CMK (cell line): ENCODE measurements around the gene PEDS1.
A peak's percentile ranks its signal among the peaks of the same experiment; 100 is the strongest.
"Not testable (repeated sequence)": the region's sequence is repeated elsewhere in the genome, so short reads cannot be mapped to it uniquely, and the experiment has no call there.

Experiments used
- DNase-seq: peaks from one replicate; pipeline ENCODE4 v3.0.0-alpha.2; 2010; ENCODE audit warnings: low read depth

The PEDS1 gene

DNA sequence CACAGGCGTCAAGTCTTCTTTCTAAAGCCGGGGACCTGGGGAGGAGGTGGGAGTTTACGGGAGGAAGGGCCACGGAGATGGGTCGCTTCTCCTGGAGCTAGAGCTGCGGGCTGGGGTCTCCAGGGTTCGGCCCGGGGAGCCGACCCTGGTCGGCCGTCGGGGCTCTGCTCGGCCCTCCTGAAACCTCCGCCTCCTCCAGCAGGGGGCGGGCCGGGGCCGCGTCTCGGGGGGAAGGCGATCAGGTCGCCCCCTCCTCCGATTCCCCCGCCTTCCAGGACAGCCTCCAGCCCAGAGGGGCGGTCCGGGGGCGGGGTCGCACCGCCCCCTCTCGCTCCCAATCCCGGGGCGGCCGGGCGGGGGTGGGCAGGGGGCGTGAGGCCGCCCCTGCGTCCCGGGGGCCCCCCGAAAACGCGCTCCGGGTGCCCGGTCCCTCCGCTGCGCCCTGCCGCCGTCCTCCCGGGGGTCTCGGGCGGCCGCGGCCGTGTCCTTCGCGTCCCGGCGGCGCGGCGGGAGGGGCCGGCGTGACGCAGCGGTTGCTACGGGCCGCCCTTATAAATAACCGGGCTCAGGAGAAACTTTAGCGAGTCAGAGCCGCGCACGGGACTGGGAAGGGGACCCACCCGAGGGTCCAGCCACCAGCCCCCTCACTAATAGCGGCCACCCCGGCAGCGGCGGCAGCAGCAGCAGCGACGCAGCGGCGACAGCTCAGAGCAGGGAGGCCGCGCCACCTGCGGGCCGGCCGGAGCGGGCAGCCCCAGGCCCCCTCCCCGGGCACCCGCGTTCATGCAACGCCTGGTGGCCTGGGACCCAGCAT lies 36.9 kb upstream of the PEDS1 start, which contains the start of gene CEBPB:
Gene CEBPB (plus strand): TSS at position 580 of the 814 bp plus-strand sequence. CDS start 204 bp downstream, at position 784.
- no peak for DNase-seq

DNA sequence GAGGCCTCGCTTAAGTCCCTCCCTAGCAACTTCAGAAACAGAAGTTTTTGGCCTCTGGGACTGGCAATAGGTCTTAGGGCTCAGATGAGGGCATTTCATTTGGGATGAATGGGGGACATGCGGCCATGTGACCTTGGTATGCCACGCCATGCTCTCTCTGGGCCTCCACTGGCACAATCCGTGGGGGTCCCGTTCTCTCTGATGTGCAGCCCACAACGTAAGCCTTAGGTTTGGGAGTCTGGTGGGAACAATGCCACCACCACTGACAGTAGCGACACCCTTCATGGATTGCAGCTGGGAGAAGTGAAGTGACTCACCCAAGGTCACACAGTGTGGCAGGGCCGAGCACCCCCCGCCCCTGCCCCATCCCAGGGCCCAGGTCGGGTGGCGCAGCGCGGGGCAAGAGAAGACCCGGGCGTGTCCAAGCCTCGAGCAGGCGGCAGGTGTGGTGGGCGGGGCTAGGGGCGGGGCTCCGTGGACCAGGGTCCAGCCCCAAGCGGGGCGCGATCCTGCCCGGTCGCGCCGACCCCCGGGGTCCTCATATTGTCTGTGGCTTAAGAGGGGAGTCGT lies 36.2 kb upstream of the PEDS1 start:
- no peak for DNase-seq

DNA sequence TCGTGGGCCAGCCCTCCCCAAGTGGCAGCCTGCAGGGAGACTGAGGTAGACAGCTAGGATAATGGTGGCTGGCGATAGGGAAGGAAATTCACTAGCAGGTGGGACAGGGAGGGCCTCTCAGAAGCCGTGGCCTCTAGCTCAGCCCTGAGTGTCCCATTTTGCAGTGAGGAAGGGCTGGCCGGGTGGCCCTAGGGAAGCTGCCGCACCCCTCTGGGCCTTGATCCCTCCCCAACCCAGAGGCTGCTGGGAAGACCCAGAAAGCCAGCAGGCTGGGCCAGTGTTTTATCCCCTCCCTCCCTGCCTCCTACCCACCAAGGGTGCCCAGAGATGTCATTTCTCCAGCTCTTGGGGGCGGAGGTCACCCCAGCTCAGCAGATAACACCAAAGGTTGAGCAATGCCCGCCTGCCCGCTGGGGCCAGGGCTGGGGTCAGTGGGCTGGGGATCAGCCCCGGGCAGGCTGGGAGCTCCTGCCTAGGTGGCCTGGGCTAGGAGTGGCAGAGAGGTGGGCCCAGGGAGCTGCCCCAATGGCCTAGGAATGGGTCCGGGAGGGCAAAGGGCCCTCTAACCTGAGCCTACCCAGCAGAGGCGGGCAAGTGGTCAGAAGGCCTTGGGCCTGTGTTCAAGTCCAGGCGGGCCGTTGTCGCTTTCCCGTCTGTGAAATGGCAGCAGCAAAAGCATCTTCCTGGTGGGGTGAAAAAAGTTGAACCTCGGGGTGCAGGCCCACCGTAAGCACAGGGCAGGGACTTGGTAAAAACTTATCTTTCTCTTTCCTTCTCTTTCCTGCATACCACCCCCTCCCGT lies 35.6 kb upstream of the PEDS1 start:
- no peak for DNase-seq

DNA sequence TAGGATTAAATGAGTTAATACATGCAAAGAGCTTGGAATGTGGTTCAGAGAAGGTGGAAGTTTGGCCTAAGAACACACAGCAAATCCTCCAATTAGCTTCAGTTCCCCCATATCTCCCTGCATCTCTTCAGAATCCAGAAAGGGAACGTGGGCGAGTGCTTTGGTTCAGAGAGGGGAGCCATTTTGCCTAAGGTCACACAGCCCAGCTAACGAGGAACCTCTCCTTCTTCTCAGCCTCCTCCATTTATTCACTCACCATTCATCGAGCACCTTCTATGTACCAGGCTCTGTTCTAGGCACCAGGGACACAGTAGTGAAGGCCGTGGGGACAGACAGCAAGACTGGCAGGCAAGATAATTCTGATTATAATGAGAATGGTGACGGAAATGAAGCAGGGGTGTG lies 34.8 kb upstream of the PEDS1 start:
- DNase-seq = no peak

DNA sequence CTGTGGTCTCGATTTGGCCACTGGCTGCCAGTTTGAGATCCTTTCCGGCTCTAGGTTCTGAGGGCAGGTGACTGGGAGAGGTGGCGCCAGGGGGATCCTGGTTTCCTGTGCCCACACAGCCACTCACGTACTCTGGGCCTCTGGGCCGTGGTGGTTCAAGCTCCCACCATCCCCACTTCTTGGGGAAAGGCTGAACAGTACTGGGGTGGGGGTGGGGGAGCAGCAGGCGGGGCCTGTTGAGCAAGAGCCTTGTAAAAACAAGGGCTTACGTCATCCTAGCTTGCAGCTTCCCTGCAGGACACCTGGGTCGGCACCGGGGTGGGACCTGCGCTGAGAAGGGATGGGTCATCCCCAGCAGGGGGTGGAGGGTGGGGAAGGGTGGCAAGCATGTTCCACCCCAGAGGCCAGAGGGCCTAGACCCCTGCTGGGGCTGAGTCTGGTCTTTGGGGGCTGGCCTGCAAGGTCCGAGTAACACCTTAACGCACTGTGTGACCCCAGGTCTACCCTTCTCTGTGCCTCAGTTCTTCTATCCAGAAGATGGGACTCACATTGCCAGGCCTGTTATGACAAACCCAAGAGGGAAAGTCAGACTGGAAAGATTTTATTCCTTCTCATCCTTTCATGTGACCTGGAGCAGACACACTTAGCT lies 34.0 kb upstream of the PEDS1 start:
- DNase-seq = no peak

DNA sequence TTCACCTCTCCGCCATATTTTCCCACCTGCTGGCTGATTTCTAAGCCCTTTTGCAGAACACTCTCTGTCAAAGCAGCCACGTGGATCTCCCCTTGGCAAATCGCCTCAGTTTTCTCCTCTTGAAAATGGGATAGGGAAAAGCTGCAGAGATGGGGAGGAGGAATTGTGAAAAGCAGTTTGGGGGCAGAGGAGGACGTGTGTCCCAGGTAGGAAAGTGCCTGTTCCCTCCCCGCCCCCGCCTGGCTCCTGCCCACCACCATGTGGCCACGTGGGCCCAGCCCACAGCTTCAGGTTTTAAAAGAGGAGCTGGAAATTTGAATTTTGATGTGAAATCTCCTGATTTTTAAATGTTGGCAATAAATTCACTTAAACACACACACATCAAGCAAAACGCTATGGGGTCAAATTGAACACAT lies 33.5 kb upstream of the PEDS1 start:
- no peak for DNase-seq

DNA sequence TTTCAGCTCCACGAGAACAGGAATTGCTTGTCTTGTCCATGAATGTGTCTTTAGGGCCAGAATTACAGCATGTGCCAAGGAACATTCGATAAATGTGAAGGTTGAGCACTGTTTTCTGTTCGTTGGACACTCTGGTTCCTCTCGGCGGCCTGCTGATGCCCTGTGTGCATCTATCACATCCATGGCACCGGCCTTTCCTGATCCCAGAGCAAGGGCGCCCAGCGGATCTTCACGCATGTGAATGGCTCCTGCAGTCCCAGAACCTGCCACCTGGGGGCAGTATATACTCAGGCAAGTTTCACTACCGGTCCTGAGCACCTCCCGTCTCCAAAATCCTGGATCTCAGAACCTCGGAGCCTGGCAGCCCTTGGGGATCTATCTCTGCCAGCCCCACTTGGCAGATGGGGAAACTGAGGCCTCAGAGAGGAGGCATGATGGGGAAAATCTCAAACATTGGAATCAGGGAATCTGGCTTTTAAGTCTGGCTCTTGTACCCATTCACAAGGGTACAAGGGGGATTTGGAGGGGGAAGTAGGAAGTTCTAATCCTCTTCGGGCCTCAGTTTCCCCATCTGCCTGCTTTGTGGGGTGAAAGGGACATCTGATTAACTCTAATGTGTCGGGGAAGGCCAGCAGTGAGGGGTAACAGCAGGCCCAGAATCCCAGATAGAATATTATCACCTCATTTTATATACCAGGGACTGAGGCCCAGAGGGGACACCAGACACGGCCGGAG lies 32.8 kb upstream of the PEDS1 start:
- DNase-seq = peak; percentile 70

DNA sequence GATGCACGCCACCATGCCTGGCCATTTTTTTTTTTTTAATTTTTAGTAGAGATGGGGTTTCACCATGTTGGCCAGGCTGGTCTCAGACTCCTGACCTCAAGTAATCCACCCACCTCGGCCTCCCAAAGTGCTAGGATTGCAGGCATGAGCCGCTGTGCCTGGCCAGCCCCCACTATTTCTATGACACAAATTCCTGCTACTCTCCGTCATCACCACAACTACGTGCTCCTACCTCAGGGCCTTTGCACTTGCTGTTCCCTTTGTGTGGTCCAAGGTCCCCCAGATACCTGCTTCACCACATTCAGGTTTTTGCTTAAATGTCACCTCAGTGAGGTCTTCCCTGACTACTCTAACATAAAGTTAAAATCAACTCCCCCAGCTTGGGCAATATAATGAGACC lies 31.9 kb upstream of the PEDS1 start:
- DNase-seq = no peak

DNA sequence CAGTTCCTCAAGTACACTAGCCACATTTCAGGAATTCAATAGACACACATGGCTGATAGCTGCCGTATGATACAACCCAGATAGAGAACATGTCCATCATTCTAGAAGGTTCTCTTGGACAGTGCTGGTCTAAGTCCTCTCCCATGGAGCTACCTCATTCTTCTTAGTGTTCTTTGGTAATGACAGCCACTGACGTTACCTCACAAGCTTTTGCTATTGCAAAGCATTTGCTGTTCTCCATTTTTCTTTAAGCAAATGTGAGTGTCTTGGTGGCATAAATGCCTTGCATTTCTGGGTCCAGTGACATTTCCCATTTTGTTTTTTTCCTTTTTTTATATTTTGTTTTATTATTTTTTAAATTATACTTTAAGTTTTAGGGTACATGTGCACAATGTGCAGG lies 28.8 kb upstream of the PEDS1 start:
- DNase-seq = no peak

DNA sequence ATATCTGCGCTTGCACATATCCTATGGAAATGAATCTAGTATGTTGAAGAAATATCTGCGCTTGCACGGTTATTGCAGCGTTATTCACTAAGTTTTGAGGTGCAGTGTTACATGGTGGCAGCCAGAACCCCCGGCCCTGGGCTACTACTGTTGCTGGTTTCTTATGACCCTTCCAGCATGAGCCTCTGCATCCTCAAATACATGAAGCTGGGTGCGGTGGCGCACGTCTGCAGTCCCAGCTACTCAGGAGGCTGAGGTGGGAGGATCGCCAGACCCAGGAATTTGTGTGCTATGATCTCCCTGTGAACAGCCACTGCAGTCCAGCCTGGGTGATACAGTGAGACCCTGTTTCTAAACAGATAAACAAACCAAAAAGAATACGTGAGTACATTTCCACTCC lies 27.8 kb upstream of the PEDS1 start:
- DNase-seq = no peak

DNA sequence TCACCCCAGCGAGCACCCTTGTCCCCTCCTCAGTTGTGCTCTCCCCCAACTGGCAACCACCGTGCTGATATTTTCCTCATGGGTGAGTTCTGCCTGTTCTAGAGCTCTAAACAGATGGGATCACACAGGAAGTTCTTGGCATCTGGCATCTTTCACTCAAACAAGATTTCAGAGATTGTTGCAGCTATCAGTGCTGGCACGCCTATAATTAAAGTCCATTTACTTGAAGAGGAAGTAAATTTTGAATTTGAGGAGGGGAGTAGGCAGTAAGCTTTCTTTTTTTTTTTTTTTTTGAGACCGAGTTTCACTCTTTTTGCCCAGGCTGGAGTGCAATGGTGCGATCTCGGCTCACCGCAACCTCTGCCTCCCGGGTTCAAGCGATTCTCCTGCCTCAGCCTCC lies 25.1 kb upstream of the PEDS1 start:
- not testable (repeated sequence) for DNase-seq

DNA sequence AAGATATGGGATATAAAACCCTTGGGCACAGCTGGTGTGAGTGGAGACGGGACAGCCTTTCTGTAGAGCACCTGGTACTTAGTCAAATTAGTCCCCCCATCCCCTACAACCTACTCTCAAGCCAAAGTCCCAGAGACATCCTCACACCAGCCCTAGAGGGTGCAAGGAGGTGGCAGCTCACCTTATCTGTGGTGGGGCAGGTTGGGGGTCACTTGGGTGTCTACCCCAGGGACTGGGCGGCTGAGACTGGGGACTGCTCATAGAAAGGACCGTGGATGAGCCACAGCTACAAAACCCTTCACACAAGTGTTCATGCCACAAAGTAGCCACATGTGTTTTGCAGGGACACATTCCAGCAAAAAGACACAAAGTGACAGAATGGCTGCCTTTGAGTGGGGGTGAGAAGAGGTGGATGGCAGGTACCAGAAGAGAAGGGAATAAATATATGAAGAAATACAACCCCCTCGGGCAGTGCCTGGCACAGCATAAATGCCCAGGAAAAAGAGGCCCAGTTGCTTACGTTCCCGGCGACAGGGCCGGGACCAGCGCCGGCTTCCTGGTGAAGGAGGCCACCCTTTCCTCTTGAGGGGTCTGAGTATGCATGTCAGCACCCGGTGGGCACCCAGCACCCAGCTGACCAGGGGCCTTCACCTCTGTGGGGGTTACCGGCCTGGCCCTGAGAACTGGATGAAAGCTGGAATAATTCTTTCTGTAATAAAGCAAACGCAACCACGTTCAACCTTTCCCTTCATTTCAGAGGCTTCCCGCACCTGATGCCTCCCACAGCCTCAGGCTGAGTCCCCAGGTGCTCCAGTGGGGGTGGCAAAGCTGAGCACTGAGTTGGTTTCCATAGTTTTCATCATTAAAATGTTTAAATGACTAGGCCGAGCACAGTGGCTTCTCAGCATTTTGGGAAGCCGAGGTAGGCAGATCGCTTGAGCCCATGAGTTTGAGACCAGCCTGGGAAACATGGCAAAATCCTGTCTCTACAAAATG lies 22.7 kb upstream of the PEDS1 start:
- no peak for DNase-seq

DNA sequence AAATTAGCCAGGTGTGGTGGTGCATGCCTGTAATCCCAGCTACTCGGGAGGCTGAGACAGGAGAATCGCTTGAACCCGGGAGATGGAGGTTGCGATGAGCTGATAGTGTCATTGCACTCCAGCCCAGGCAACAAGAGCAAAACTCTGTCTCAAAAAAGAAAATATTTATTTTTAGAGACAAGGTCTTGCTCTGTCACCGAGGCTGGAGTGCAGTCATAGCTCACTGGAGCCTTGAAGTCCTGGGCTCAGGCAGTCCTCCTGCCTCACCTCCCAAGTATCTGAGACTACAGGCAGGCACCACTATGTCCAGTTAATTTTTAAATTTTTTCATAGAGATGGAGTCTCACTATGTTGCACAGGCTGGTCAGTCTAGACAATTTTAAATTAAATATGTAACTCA lies 20.9 kb upstream of the PEDS1 start:
- no peak for DNase-seq

DNA sequence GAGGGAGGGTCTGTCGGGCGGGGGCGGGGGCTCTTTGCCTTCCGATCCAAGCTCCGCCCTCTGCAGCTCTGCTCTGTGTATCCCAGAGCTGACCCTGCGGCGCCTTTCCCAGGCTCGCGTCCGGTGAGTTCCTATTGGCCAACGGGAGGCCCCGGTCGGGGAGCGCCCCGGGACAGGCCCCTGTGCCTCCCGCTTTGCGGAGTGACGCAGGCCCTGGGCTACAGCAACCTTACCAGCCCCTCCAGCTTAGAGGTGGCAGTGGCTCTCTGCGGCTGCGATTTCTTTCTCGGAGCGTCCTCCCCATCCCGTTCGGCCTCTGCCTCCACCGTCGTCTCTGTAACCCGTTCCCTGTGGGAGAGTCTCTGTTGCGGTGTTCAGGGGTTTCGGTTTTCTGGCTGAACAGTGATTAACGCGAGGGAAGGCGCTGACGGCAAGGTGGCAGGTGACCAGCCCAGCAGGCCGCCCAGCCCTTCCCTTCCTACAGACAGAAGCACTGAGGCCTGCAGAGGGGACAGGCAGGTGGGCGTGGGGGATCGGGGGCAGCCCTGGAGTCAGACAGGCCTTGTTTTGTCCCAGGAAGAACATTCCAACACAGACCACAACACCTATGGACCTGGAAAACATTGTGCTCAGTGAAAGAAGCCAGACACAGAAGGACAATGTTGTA lies 19.0 kb upstream of the PEDS1 start:
- DNase-seq = no peak

DNA sequence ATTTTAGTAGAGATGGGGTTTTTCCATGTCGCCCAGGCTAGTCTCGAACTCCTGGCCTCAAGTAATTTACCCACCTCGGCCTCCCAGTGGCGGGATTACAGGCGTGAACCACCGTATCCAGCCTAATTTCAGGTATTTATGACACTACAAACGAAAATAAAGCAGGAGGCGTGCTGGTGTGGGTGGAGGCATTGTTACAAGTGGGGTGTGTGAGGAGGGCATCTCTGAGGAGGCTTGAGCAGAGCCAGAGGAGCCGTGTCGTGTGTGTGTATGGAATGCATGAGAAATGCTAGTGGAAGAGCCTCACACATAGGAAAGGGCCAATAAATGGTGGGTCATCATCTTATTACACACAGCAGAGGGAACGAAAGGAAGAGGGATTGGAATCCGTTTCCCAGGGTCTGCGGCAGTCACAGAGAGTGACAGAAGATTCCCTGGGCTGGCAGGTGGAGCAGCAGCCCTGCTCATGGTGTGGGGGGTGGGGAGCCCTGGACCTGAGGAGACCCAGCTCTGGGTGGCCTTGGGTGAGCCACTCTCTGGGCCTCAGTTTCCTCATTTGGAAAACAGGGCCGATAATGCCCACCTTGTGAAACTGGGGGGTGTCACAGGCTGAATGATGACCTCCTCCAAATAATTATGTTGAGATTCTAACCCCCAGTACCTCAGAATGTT lies 17.2 kb upstream of the PEDS1 start:
- DNase-seq = no peak

DNA sequence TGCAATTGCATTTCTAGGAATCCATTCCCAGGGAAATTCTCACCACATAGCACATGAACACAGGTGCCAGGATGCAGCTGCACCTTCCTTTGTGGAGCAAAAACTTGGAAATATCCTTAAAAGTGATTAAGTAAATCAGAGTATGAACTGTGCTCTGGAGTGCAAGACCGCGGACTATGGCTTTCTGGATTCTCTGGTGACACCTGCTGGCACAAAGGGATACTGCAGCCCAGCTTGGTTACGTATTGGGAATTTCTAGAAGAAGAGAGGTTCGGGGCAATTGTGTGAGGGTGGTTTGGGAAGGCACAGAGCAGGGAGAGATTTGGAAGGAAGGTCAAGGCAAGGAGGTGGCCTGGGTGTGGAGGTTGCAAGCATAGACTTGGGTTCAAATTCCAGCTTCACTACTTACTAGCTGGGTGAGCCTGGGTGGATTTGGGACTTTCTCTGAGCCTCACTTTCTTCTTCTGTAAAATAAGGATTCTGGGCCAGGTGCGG lies 15.9 kb upstream of the PEDS1 start:
- DNase-seq = no peak

DNA sequence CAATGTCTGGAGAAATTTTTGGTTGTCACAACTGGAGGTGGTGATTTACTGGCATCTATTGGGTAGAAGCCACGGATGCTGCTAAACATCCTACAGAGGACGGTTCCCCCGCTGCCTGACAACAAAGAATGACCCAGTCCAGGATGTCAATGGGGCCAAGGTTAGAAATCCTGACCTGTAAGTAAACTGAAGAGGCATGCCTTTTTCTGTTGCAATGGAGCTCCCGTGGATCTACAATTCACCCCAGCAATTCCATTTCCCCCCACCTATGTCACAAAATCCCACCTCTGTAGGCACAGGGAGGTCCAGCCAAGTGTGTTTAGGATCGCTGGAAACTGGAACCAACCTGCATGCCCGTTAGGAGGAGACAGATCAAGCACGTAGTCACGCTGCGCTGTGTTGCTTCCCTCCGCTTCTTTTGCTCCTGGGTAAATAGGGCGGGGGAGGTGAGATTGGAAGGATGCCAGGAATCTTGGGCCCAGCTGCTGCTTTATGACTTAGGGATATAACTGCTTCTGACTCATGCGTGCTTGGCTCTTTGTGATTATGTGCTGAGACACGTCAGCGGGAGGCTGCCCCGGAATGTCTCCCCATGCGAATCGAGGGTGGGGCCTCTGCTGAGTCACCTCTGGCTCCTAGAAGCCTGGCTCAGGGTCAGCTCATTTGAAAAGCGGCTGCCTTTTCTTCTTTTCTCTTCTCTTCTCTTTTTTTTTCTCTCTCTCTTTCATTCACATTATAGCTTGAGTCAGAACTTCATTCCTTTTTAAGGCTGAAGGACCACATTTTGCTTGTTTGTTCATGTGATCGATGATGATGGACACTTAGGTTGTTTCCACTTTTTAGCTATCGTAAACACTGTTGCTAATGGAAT lies 12.4 kb upstream of the PEDS1 start:
- DNase-seq = peak; percentile 81
